Osteoblast (primary cell): ENCODE data around the gene PRPF39. TPM values are rescaled to one million over a fixed set of nuclear protein-coding genes. Genes with fewer than 3 reads are reported as not detected.
"Not testable (repeated sequence)": the region's sequence is repeated elsewhere in the genome, so short reads cannot be mapped to it uniquely, and the experiment has no call there.

Source experiments
- DNase-seq: peaks from one replicate; pipeline ENCODE4 v3.0.0; 2011; ENCODE audit warnings: low spot score, mixed read lengths; ENCODE audit not compliant: insufficient read length; ENCODE audit errors: missing footprints
- H2AFZ ChIP-seq: 2 replicates; pipeline ENCODE4 v1.6.0; 2011; ENCODE audit warnings: mild to moderate bottlenecking, low read length
- H3K27ac ChIP-seq: 2 replicates; pipeline ENCODE4 v1.5.1; 2011; ENCODE audit warnings: mild to moderate bottlenecking, low read depth, low read length, moderate library complexity
- H3K27me3 ChIP-seq: 2 replicates; pipeline ENCODE4 v1.6.0; 2012; ENCODE audit warnings: mild to moderate bottlenecking, control low read depth, inconsistent platforms, low read length, moderate library complexity; ENCODE audit not compliant: insufficient read depth
- H3K36me3 ChIP-seq: 2 replicates; pipeline ENCODE4 v1.5.1; 2011; ENCODE audit warnings: mild to moderate bottlenecking, low read length, control low read depth, moderate library complexity; ENCODE audit not compliant: insufficient read depth
- H3K4me1 ChIP-seq: 2 replicates; pipeline ENCODE4 v1.5.1; 2011; ENCODE audit warnings: mild to moderate bottlenecking, low read length, control low read depth, moderate library complexity; ENCODE audit not compliant: insufficient read depth
- H3K4me2 ChIP-seq: 2 replicates; pipeline ENCODE4 v1.6.0; 2011; ENCODE audit warnings: mild to moderate bottlenecking, low read length; ENCODE audit not compliant: insufficient read depth
- H3K4me3 ChIP-seq: fragments of 200-600 bp; sonication (generic); 3 replicates; pipeline ENCODE4 v1.5.1; 2012; ENCODE audit warnings: mild to moderate bottlenecking, low read length, inconsistent platforms; ENCODE audit not compliant: insufficient read depth
- H3K79me2 ChIP-seq: 2 replicates; pipeline ENCODE4 v1.6.0; 2012; ENCODE audit warnings: mild to moderate bottlenecking, low read length, control low read depth, inconsistent platforms; ENCODE audit not compliant: insufficient read depth
- H3K9me3 ChIP-seq: 2 replicates; pipeline ENCODE4 v1.5.1; 2011; ENCODE audit warnings: low read depth, low read length, control low read depth
- H4K20me1 ChIP-seq: 2 replicates; pipeline ENCODE4 v1.6.0; 2012; ENCODE audit warnings: mild to moderate bottlenecking, low read length, control low read depth; ENCODE audit not compliant: insufficient read depth
- CTCF ChIP-seq: IDR thresholded peaks from 2 replicates; pipeline ENCODE4 v1.5.1; 2011; ENCODE audit warnings: mild to moderate bottlenecking, low read depth, low read length, moderate library complexity; ENCODE audit errors: extremely low read depth
- total RNA-seq: library from RNA; depleted of rRNA; stranded (reverse); fragments of >200 nt; gene quantifications from 2 replicates; pipeline ENCODE4 v1.2.3, GENCODE V29; 2012

Gene PRPF39
- total RNA-seq, 1 donor: 35.1 TPM

GRCh38 chr14:45135659-45136395, 51.9 kb downstream of the PRPF39 start, which contains the start of gene FANCM:
TSS of gene FANCM (plus strand) at chr14:45135930. CDS start at chr14:45136032, 102 bp downstream.
- Histone ChIP-seq H2AFZ (peak within 1 kb of the TSS; percentile 94), H3K27ac (peak within 1 kb of the TSS; percentile 87), H3K9me3 (no peaks in the 10 kb centered on the region), H3K27me3 (no peaks in the 10 kb centered on the region), H3K4me1 (peaks cover 21% of the 10 kb centered on the region), H3K4me2 (peak within 1 kb of the TSS; percentile 98), H3K4me3 (peak within 1 kb of the TSS; percentile 86), H3K79me2 (peaks cover 74% of the 10 kb centered on the region), H4K20me1 (no peaks in the 10 kb centered on the region), H3K36me3 (no peaks in the 10 kb centered on the region)
- DNase-seq: peak; percentile 84
- TF ChIP-seq CTCF: no peak

DNA sequence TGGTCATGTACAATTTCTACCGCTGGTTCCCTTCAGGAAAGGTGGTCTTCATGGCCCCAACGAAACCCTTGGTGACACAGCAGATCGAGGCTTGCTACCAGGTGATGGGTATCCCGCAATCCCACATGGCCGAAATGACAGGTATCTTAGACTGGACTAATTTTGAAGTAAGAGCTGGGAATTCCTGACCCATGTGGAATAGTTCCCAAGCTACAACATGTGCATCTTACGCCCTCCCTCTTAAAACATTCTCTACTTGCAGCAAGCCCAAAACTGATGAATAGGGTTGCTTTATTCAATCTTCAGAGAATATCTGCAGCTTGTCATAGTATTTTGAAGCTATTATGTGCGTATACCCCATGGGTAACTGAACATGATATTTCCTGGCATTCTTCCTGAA, 52.5 kb downstream of the PRPF39 start:
- Histone ChIP-seq H3K9me3 (no peaks in the 10 kb centered on the region), H3K27ac (peak overlapping the region; percentile 33), H3K4me2 (peak overlapping the region; percentile 98), H3K4me3 (peak overlapping the region; percentile 86), H3K36me3 (no peaks in the 10 kb centered on the region), H3K27me3 (no peaks in the 10 kb centered on the region), H3K4me1 (peaks cover 21% of the 10 kb centered on the region), H2AFZ (peak overlapping the region; percentile 94), H3K79me2 (peaks cover 72% of the 10 kb centered on the region), H4K20me1 (no peaks in the 10 kb centered on the region)
- DNase-seq: no peak
- TF ChIP-seq CTCF: no peak

DNA sequence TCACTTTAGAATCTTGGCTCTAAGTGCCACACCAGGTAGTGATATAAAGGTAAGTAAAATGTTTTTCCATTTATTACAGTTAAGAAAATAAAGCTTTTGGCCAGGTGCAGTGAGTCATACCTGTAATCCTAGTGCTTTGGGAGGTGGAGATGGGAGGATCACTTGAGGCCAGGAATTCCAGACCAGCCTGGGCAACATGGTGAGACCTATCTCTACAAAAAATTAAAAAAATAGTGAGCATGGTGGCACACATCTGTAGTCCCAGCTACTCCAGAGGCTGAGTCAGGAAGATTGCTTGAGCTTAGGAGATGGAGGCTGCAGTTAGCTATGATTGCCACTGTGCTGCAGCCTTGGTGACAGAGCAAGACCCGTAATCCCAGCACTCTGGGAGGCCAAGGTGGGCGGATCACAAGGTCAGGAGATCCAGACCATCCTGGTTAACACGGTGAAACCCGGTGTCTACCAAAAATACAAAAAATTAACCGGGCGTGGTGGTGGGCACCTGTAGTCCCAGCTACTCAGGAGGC, 56.8 kb downstream of the PRPF39 start:
- no peaks in the 10 kb centered on the region for H4K20me1 ChIP-seq
- no peaks in the 10 kb centered on the region for H3K9me3 ChIP-seq
- no peak overlapping the region for H2AFZ ChIP-seq
- peaks cover 21% of the 10 kb centered on the region for H3K4me1 ChIP-seq
- no peak for TF ChIP-seq CTCF
- H3K36me3 ChIP-seq: no peaks in the 10 kb centered on the region
- DNase-seq: no peak
- no peak overlapping the region for H3K4me3 ChIP-seq
- no peaks in the 10 kb centered on the region for H3K27me3 ChIP-seq
- H3K27ac ChIP-seq: no peak overlapping the region
- H3K4me2 ChIP-seq: no peak overlapping the region
- H3K79me2 ChIP-seq: peaks cover 49% of the 10 kb centered on the region

- not testable (repeated sequence) for H3K36me3 ChIP-seq, H3K27ac ChIP-seq, H3K4me2 ChIP-seq, H4K20me1 ChIP-seq, DNase-seq, H3K4me3 ChIP-seq, H2AFZ ChIP-seq, H3K27me3 ChIP-seq, H3K9me3 ChIP-seq
- Histone ChIP-seq H3K4me1 (peaks cover 15% of the 10 kb centered on the region), H3K79me2 (peaks cover 40% of the 10 kb centered on the region)
Measured at GRCh38 chr14:45142083-45142482, 58.2 kb downstream of the PRPF39 start.
